Gastrocnemius medialis (tissue), 4 donors: ENCODE data around the gene ZBTB20. TPM values are rescaled to one million over a fixed set of nuclear protein-coding genes. Genes with fewer than 3 reads are reported as not detected.
A peak's percentile ranks its signal among the peaks of the same experiment; 100 is the strongest.

Source experiments
- ATAC-seq, 2 donors: fragments of 150-250 bp; one replicate each; pipeline ENCODE4 v1.9.1; 2016
- DNase-seq, 2 donors: peaks; one replicate each; pipeline ENCODE4 v3.0.0-alpha.2; 2019
- H3K27ac ChIP-seq, 4 donors: fragments of 200-600 bp; sonication (generic); 1 replicate in 1 of 4; 2 replicates in 3 of 4; pipeline ENCODE4 v1.5.1; 2016 to 2018; ENCODE audit warnings: mild to moderate bottlenecking in 2 of 4, moderate library complexity in 1 of 4
- H3K27me3 ChIP-seq, 3 donors: fragments of 200-600 bp; sonication (generic) in 2 of 3; 1 replicate in 1 of 3; 2 replicates in 2 of 3; pipeline versions ENCODE4 v1.5.1 to v1.6.0; 2016 to 2019; ENCODE audit warnings: mild to moderate bottlenecking in 1 of 3, moderate library complexity in 1 of 3
- H3K36me3 ChIP-seq, 2 donors: fragments of 200-600 bp; sonication (generic) in 1 of 2; one replicate each; pipeline ENCODE4 v1.5.1; 2017 to 2018
- H3K4me1 ChIP-seq, 2 donors: fragments of 200-600 bp; sonication (generic) in 1 of 2; one replicate each; pipeline ENCODE4 v1.5.1; 2016 to 2017; ENCODE audit warnings: mild to moderate bottlenecking in 2 of 2
- H3K4me3 ChIP-seq, 4 donors: fragments of 200-600 bp; sonication (generic) in 3 of 4; 1 replicate in 1 of 4; 2 replicates in 3 of 4; pipeline ENCODE4 v1.5.1; 2016 to 2019; ENCODE audit warnings: mild to moderate bottlenecking in 2 of 4
- H3K9me3 ChIP-seq, 3 donors: fragments of 200-600 bp; sonication (generic) in 2 of 3; 1 replicate in 1 of 3; 2 replicates in 2 of 3; pipeline ENCODE4 v1.5.1; 2016 to 2019
- CTCF ChIP-seq, 5 experiments: fragments of 450-650 bp in 3 of 5; fragments of 200-600 bp in 2 of 5; sonication (generic) in 2 of 5; IDR thresholded peaks in 4 of 5; conservative IDR thresholded peaks in 1 of 5; 1 replicate in 4 of 5; 2 replicates in 1 of 5; pipeline ENCODE4 v1.5.1; 2016 to 2019; ENCODE audit warnings: antibody characterized with exemption in 5 of 5, mild to moderate bottlenecking in 3 of 5, moderate library complexity in 3 of 5
- POLR2A ChIP-seq, 2 donors: fragments of 450-650 bp; IDR thresholded peaks; one replicate each; pipeline ENCODE4 v1.6.1; 2017; ENCODE audit warnings: antibody characterized with exemption in 2 of 2, mild to moderate bottlenecking in 2 of 2, moderate library complexity in 2 of 2
- in situ Hi-C, 4 donors: fragments of 200-750 bp; cut with MboI; loops; one replicate each; pipeline versions ENCODE4 v1.15.0 to v1.8.0; 2017; ENCODE audit warnings: low sequenced_read_pairs in 4 of 4
- intact Hi-C: fragments of 100-400 bp; cut with DNase I; formaldehyde crosslinking; loops from one replicate; pipeline ENCODE4 v1.15.1; 2023; ENCODE audit warnings: low total_unique reads
- total RNA-seq, 4 donors: library from RNA; depleted of rRNA; stranded (reverse); fragments of >200 nt; gene quantifications; one replicate each; pipeline versions ENCODE4 v1.1.0 to v1.2.3, GENCODE V29; 2016

ZBTB20 gene
- total RNA-seq, 4 donors from 2014 or later: 47.6 to 86.5 (median 69.0) TPM

GRCh38 chr3:115108614-115109013, 38.5 kb downstream of the ZBTB20 start:
- H3K36me3 ChIP-seq: no peaks in the 10 kb centered on the region
- intact Hi-C loops: no loop called here
- peak in 1 of 2 donors; percentile 4 for ATAC-seq
- TF ChIP-seq POLR2A (IDR thresholded peaks at IDR 0.05): no peak
- TF ChIP-seq CTCF (IDR thresholded peaks at IDR 0.05 in 4 of 5, conservative IDR thresholded peaks at IDR 0.05 in 1 of 5): no peak
- in situ Hi-C loops: no loop called here
- peak overlapping the region in 2 of 4 donors; percentile 7 to 36 for H3K4me3 ChIP-seq
- H3K27ac ChIP-seq: peak overlapping the region; percentile 52 to 83 (median 76)
- DNase-seq: no peak
- no peaks in the 10 kb centered on the region for H3K9me3 ChIP-seq
- peaks cover 17 to 30% of the 10 kb centered on the region in 2 donors for H3K4me1 ChIP-seq
- H3K27me3 ChIP-seq: no peaks in the 10 kb centered on the region

- no peaks in the 10 kb centered on the region for H3K27me3 ChIP-seq
- no peaks in the 10 kb centered on the region for H3K9me3 ChIP-seq
- H3K4me3 ChIP-seq: peak overlapping the region; percentile 10 to 54 (median 19)
- H3K4me1 ChIP-seq: peaks cover 34 to 55% of the 10 kb centered on the region in 2 donors
- TF ChIP-seq CTCF (IDR thresholded peaks at IDR 0.05 in 4 of 5, conservative IDR thresholded peaks at IDR 0.05 in 1 of 5) (no peak), POLR2A (IDR thresholded peaks at IDR 0.05) (no peak)
- ATAC-seq: no peak
- peak overlapping the region; percentile 79 to 83 (median 82) for H3K27ac ChIP-seq
- no peak for DNase-seq
- in situ Hi-C loops: no loop called here
- H3K36me3 ChIP-seq: no peaks in the 10 kb centered on the region
- intact Hi-C loops: no loop called here
Observed at GRCh38 chr3:115102046-115102445, 45.0 kb downstream of the ZBTB20 start.

- TF ChIP-seq CTCF (IDR thresholded peaks at IDR 0.05 in 4 of 5, conservative IDR thresholded peaks at IDR 0.05 in 1 of 5) (no peak), POLR2A (IDR thresholded peaks at IDR 0.05) (no peak)
- Histone ChIP-seq H3K36me3 (no peaks in the 10 kb centered on the region), H3K27ac (peak overlapping the region; percentile 79 to 83 (median 82)), H3K27me3 (no peaks in the 10 kb centered on the region), H3K4me3 (peak overlapping the region; percentile 50 to 61 (median 55)), H3K9me3 (no peaks in the 10 kb centered on the region), H3K4me1 (peaks cover 44 to 65% of the 10 kb centered on the region in 2 donors)
- intact Hi-C loops (loop anchor here (2.0 kb wide), 1 partner anchor 592 kb away; no protein-coding TSS in a partner anchor), in situ Hi-C loops (no loop called here)
- DNase-seq (no peak), ATAC-seq (peak; percentile 25 to 34)
Observed at GRCh38 chr3:115100806-115101205, 46.3 kb downstream of the ZBTB20 start.

DNA sequence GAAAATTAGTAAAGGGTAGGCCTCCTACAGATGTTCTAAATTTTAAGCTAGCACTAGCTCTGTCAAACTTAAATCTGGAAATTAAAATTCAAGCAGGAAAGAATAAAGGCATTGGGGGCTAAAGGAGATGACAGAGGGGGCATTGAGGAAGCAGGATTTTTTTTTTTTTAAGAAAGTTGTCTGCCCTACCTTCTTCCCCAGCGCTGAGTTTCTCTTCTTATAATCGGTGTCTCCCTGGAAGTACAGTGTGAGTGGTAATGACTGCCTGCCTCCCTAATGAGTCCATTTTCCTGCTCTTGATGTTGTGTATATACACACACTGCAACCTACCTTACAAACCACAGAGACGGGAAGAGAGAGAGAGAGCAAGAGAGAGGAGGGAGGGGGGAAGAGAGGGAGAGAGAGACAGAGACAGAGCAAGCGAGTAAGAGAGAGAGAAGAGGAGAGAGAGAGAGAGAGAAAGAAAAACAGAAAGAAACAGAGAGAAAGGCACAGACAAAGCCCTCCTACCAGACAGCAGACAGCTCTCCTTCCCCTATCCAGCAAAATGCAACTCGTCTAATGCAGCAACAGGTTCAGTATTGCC, 47.0 kb downstream of the ZBTB20 start:
- H3K9me3 ChIP-seq: no peaks in the 10 kb centered on the region
- H3K36me3 ChIP-seq: no peaks in the 10 kb centered on the region
- ATAC-seq (peak; percentile 84 to 86), DNase-seq (no peak)
- H3K4me3 ChIP-seq: peak overlapping the region; percentile 50 to 61 (median 55)
- peaks cover 51 to 73% of the 10 kb centered on the region in 2 donors for H3K4me1 ChIP-seq
- TF ChIP-seq CTCF (IDR thresholded peaks at IDR 0.05 in 4 of 5, conservative IDR thresholded peaks at IDR 0.05 in 1 of 5) (no peak), POLR2A (IDR thresholded peaks at IDR 0.05) (peak in 1 of 2 donors; percentile 50)
- H3K27ac ChIP-seq: peak overlapping the region; percentile 79 to 83 (median 82)
- intact Hi-C loops: loop anchor here (2.0 kb wide), 1 partner anchor 593 kb away; no protein-coding TSS in a partner anchor
- in situ Hi-C loops: loop anchor here in 2 of 4 donors (10.0 to 25.0 kb wide), 3 partner anchors 65 to 265 kb away; no protein-coding TSS in a partner anchor
- no peaks in the 10 kb centered on the region for H3K27me3 ChIP-seq
